ENCODE measurements around the gene P3H2. TPM values are rescaled to one million over a fixed set of nuclear protein-coding genes. Genes with fewer than 3 reads are reported as not detected.

Gene P3H2
- total RNA-seq, 4 donors from 2014 or later: 3.4 to 11.7 (median 7.4) TPM

GRCh38 chr3:190003068-190003467 is 117.6 kb downstream of the P3H2 start:
- DNase-seq (ENCODE audit: low spot score) (no peak), ATAC-seq (ENCODE audit: low FRiP score) (no peak)
- no peak for TF ChIP-seq CTCF (IDR thresholded peaks at IDR 0.05)

- no peak for TF ChIP-seq CTCF (IDR thresholded peaks at IDR 0.05)
- ATAC-seq (ENCODE audit: low FRiP score) (no peak), DNase-seq (ENCODE audit: low spot score) (no peak)
Measured at GRCh38 chr3:190001426-190001825, 119.3 kb downstream of the P3H2 start.

- DNase-seq (ENCODE audit: low spot score) (no peak), ATAC-seq (ENCODE audit: low FRiP score) (no peak)
- TF ChIP-seq CTCF (IDR thresholded peaks at IDR 0.05): no peak
Measured at GRCh38 chr3:190000861-190001196, 119.9 kb downstream of the P3H2 start.

GRCh38 chr3:190000187-190000860 is 120.4 kb downstream of the P3H2 start:
- ATAC-seq (ENCODE audit: low FRiP score): no peak

GRCh38 chr3:189999718-190000117 is 121.0 kb downstream of the P3H2 start:
- TF ChIP-seq CTCF (IDR thresholded peaks at IDR 0.05): no peak
- DNase-seq (ENCODE audit: low spot score) (no peak), ATAC-seq (ENCODE audit: low FRiP score) (no peak)

More at GRCh38 chr3:190000187-190000860, 120.4 kb downstream of the P3H2 start:
- DNase-seq (ENCODE audit: low spot score): no peak
- no peak for TF ChIP-seq CTCF (IDR thresholded peaks at IDR 0.05)

- TF ChIP-seq CTCF (IDR thresholded peaks at IDR 0.05): no peak
- no peak for DNase-seq (ENCODE audit: low spot score)
Measured at GRCh38 chr3:189995129-189995528, 125.6 kb downstream of the P3H2 start.

GRCh38 chr3:189990826-189991225 is 129.9 kb downstream of the P3H2 start:
- ATAC-seq (ENCODE audit: low FRiP score) (no peak), DNase-seq (ENCODE audit: low spot score) (no peak)
- TF ChIP-seq CTCF (IDR thresholded peaks at IDR 0.05): no peak

More at GRCh38 chr3:189995129-189995528, 125.6 kb downstream of the P3H2 start:
- ATAC-seq (ENCODE audit: low FRiP score): no peak

Data from omental fat pad (tissue), 4 donors.